Calu3 (cell line): ENCODE results near the gene MACROH2A2. TPM values are rescaled to one million over a fixed set of nuclear protein-coding genes. Genes with fewer than 3 reads are reported as not detected.
A peak's percentile ranks its signal among the peaks of the same experiment; 100 is the strongest.

ENCODE experiments used
- BruUV-seq: library from RNA; stranded (reverse); fragments of 400-500 nt; replicated peaks from 2 replicates; lab custom pipeline; 2021; lab: Mats Ljungman, UMichigan
- CTCF ChIA-PET: fragments of 300-600 bp; sonication (Branson Sonifier 250); formaldehyde crosslinking; loops from one replicate; lab custom pipeline; 2022; ENCODE audit warnings: antibody characterized with exemption; lab: Charles Lee
- DNase-seq: peaks from one replicate; pipeline ENCODE4 v3.0.0; 2022
- H3K27ac Mint-ChIP-seq: one replicate; pipeline ENCODE4 v1.8.0; 2022; ENCODE audit warnings: mixed read lengths; ENCODE audit not compliant: unreplicated experiment
- H3K27me3 Mint-ChIP-seq: one replicate; pipeline ENCODE4 v1.8.0; 2022; ENCODE audit warnings: mixed read lengths; ENCODE audit not compliant: unreplicated experiment
- H3K36me3 Mint-ChIP-seq: one replicate; pipeline ENCODE4 v1.8.0; 2022; ENCODE audit warnings: mild to moderate bottlenecking, moderate library complexity, mixed read lengths; ENCODE audit not compliant: insufficient read depth, unreplicated experiment
- H3K4me1 Mint-ChIP-seq: one replicate; pipeline ENCODE4 v1.8.0; 2022; ENCODE audit warnings: mild to moderate bottlenecking, low read depth, mixed read lengths; ENCODE audit not compliant: unreplicated experiment
- H3K4me3 Mint-ChIP-seq: one replicate; pipeline ENCODE4 v1.8.0; 2022; ENCODE audit warnings: mild to moderate bottlenecking, low read depth, moderate library complexity, mixed read lengths; ENCODE audit not compliant: unreplicated experiment
- H3K9me3 Mint-ChIP-seq: one replicate; pipeline ENCODE4 v1.8.0; 2022; ENCODE audit warnings: low read depth, mixed read lengths; ENCODE audit not compliant: unreplicated experiment
- CTCF ChIP-seq: fragments of 200-600 bp; IDR thresholded peaks from one replicate; pipeline ENCODE4 v1.8.0; 2022; ENCODE audit warnings: antibody characterized with exemption; ENCODE audit not compliant: unreplicated experiment
- intact Hi-C: fragments of 100-400 bp; cut with micrococcal nuclease; formaldehyde crosslinking; loops from one replicate; pipeline ENCODE4 v1.10.0; 2022; ENCODE audit not compliant: unreplicated experiment
- total RNA-seq: library from RNA; stranded (reverse); gene quantifications from 2 replicates; pipeline ENCODE4 v1.2.3, GENCODE V29; 2022

The MACROH2A2 gene
- total RNA-seq, 1 experiment from 2014 or later, result 24.5 TPM

- Mint-ChIP-seq H3K4me1 (no peaks in the 10 kb centered on the region), H3K9me3 (no peaks in the 10 kb centered on the region), H3K4me3 (no peak overlapping the region), H3K27me3 (no peaks in the 10 kb centered on the region), H3K36me3 (peaks cover 4% of the 10 kb centered on the region), H3K27ac (no peak overlapping the region)
- no peak for TF ChIP-seq CTCF
- intact Hi-C loops, result no loop called here
- CTCF ChIA-PET, result no interaction called here
- no TSS peak for BruUV-seq
- no peak for DNase-seq
Observed at GRCh38 chr10:70101668-70102067, 49.0 kb downstream of the MACROH2A2 start.

GRCh38 chr10:70106958-70107791 lies 54.5 kb downstream of the MACROH2A2 start:
- Mint-ChIP-seq H3K4me1 (no peaks in the 10 kb centered on the region), H3K9me3 (no peaks in the 10 kb centered on the region), H3K27me3 (no peaks in the 10 kb centered on the region), H3K27ac (no peak overlapping the region), H3K36me3 (peaks cover 12% of the 10 kb centered on the region), H3K4me3 (no peak overlapping the region)
- BruUV-seq, result no TSS peak
- intact Hi-C loops, result no loop called here
- CTCF ChIA-PET, result interaction anchor here (0.8 kb wide), 1 partner anchor 1077 kb away, joined by 5 read pairs; no protein-coding TSS in a partner anchor
- DNase-seq, result no peak
- peak; percentile 48 for TF ChIP-seq CTCF

- CTCF ChIA-PET, result no interaction called here
- DNase-seq, result no peak
- intact Hi-C loops, result no loop called here
- H3K27me3 Mint-ChIP-seq, result no peaks in the 10 kb centered on the region
- no TSS peak for BruUV-seq
- no peaks in the 10 kb centered on the region for H3K9me3 Mint-ChIP-seq
- no peak for TF ChIP-seq CTCF
- H3K36me3 Mint-ChIP-seq, result peaks cover 15% of the 10 kb centered on the region
- H3K4me3 Mint-ChIP-seq, result no peak overlapping the region
- H3K27ac Mint-ChIP-seq, result no peak overlapping the region
- H3K4me1 Mint-ChIP-seq, result no peaks in the 10 kb centered on the region
Observed at GRCh38 chr10:70109064-70109729, 56.6 kb downstream of the MACROH2A2 start.

- DNase-seq, result no peak
- Mint-ChIP-seq H3K36me3 (peaks cover 25% of the 10 kb centered on the region), H3K27ac (no peak overlapping the region), H3K4me1 (no peaks in the 10 kb centered on the region), H3K27me3 (no peaks in the 10 kb centered on the region), H3K9me3 (no peaks in the 10 kb centered on the region), H3K4me3 (no peak overlapping the region)
- CTCF ChIA-PET, result no interaction called here
- TF ChIP-seq CTCF, result no peak
- intact Hi-C loops, result no loop called here
- no TSS peak for BruUV-seq
Observed at GRCh38 chr10:70111496-70111895, 58.9 kb downstream of the MACROH2A2 start.
